Mucosa of descending colon (tissue), 3 donors: ENCODE measurements around the gene TFE3. TPM values are rescaled to one million over a fixed set of nuclear protein-coding genes. Genes with fewer than 3 reads are reported as not detected.
"Not testable (repeated sequence)": the region's sequence is repeated elsewhere in the genome, so short reads cannot be mapped to it uniquely, and the experiment has no call there.

Experiments
- ATAC-seq: fragments of 200-7000 bp; cut with Tn5 transposase; one replicate; pipeline ENCODE4 v1.9.1; 2020; ENCODE audit warnings: mild to moderate bottlenecking, moderate library complexity
- DNase-seq, 3 donors: peaks; one replicate each; pipeline ENCODE4 v3.0.0-alpha.2; 2020
- H3K36me3 ChIP-seq: fragments of 200-600 bp; one replicate; pipeline ENCODE4 v1.8.0; 2021; ENCODE audit warnings: low read depth, mild to moderate bottlenecking
- H3K4me1 ChIP-seq: fragments of 200-600 bp; one replicate; pipeline ENCODE4 v1.8.0; 2021; ENCODE audit warnings: low read depth, mild to moderate bottlenecking
- H3K4me3 ChIP-seq: fragments of 200-600 bp; one replicate; pipeline ENCODE4 v1.8.0; 2021; ENCODE audit warnings: mild to moderate bottlenecking
- H3K9me3 ChIP-seq: fragments of 200-600 bp; one replicate; pipeline ENCODE4 v1.8.0; 2021; ENCODE audit warnings: mild to moderate bottlenecking
- CTCF ChIP-seq: fragments of 200-600 bp; IDR thresholded peaks from one replicate; pipeline ENCODE4 v1.8.0; 2022; ENCODE audit warnings: antibody characterized with exemption, mild to moderate bottlenecking
- intact Hi-C, 2 donors: fragments of 100-400 bp; cut with DNase I in 1 of 2; cut with micrococcal nuclease in 1 of 2; formaldehyde crosslinking; loops; one replicate each; pipeline versions ENCODE4 v1.11.0 to v1.11.1; 2022; cut with DNase I, micrococcal nuclease
- total RNA-seq, 3 donors: library from RNA; stranded (reverse); fragmentation: NEBNext Ultra II Directional in 2 of 3; extraction: Animal tissue kit (Norgen Biotek cat#: 25700) in 2 of 3; gene quantifications; one replicate each; pipeline versions ENCODE4 v1.2.1 to v1.2.4, GENCODE V29; 2021 to 2023
- donor health status: DM: no; HTN: no; CAD: no; lungs with moderate emphysema.
- donor health status: DM: no; HTN: no; CAD: no.
- donor health status: DM: no; HTN: yes; CAD: no.

TFE3 gene
- total RNA-seq, 3 donors from 2014 or later, result 26.6 to 46.6 (median 28.1) TPM

- no peaks in the 10 kb centered on the region for H3K36me3 ChIP-seq
- no peaks in the 10 kb centered on the region for H3K4me1 ChIP-seq
- H3K9me3 ChIP-seq, result no peaks in the 10 kb centered on the region
- no peak for DNase-seq
- intact Hi-C loops, result no loop called here
- no peak overlapping the region for H3K4me3 ChIP-seq
- no peak for TF ChIP-seq CTCF
- ATAC-seq, result no peak
Observed at GRCh38 chrX:48983896-48984295, 59.3 kb downstream of the TFE3 start.

GRCh38 chrX:48983081-48983480, 60.1 kb downstream of the TFE3 start:
- H3K9me3 ChIP-seq, result no peaks in the 10 kb centered on the region
- H3K36me3 ChIP-seq, result no peaks in the 10 kb centered on the region
- DNase-seq (no peak), ATAC-seq (no peak)
- H3K4me1 ChIP-seq, result no peaks in the 10 kb centered on the region
- H3K4me3 ChIP-seq, result no peak overlapping the region
- intact Hi-C loops, result no loop called here
- no peak for TF ChIP-seq CTCF

- intact Hi-C loops, result no loop called here
- Histone ChIP-seq H3K4me1 (no peaks in the 10 kb centered on the region), H3K4me3 (no peak overlapping the region), H3K9me3 (no peaks in the 10 kb centered on the region), H3K36me3 (no peaks in the 10 kb centered on the region)
- ATAC-seq (no peak), DNase-seq (no peak)
- no peak for TF ChIP-seq CTCF
Observed at GRCh38 chrX:48981178-48981577, 62.0 kb downstream of the TFE3 start.

GRCh38 chrX:48980341-48980740, 62.8 kb downstream of the TFE3 start:
- H3K4me3 ChIP-seq, intact Hi-C loops, H3K4me1 ChIP-seq, DNase-seq, H3K9me3 ChIP-seq, ATAC-seq, H3K36me3 ChIP-seq: not testable (repeated sequence)

Other genes with a start within 250 kb of the TFE3 start
- 100 to 1,000 TPM in 1 of 3 donors, 10 to 100 TPM in 2; 83.2 to 111 (median 99.6) TPM for gene HDAC6, start 241.3 kb downstream of the TFE3 start, total RNA-seq
- gene ERAS, start 216.8 kb downstream of the TFE3 start, total RNA-seq, result under 1 TPM in 1 of 3 donors, not detected in 2; 0.38 TPM
- 10 to 100 TPM; 11.1 to 19.7 (median 13.8) TPM for gene PCSK1N, start 207.7 kb downstream of the TFE3 start, total RNA-seq
- 10 to 100 TPM; 43.4 to 49.0 (median 46.0) TPM for gene TIMM17B, start 145.6 kb downstream of the TFE3 start, total RNA-seq
- gene PQBP1, start 145.4 kb downstream of the TFE3 start, total RNA-seq, result 10 to 100 TPM; 55.5 to 88.8 (median 69.6) TPM
- 10 to 100 TPM; 26.4 to 62.1 (median 52.2) TPM for gene SLC35A2, start 131.7 kb downstream of the TFE3 start, total RNA-seq
- gene PIM2, start 124.3 kb downstream of the TFE3 start, total RNA-seq, result 10 to 100 TPM; 10.5 to 30.0 (median 20.5) TPM
- gene OTUD5, start 85.8 kb downstream of the TFE3 start, total RNA-seq, result 10 to 100 TPM; 43.6 to 56.5 (median 52.5) TPM
- gene KCND1, start 71.5 kb downstream of the TFE3 start, total RNA-seq, result 1 to 10 TPM in 1 of 3 donors, under 1 TPM in 2; 0.87 to 1.6 (median 0.93) TPM
- 10 to 100 TPM; 39.5 to 48.9 (median 47.5) TPM for gene GRIPAP1, start 41.1 kb downstream of the TFE3 start, total RNA-seq
- 10 to 100 TPM; 11.6 to 16.7 (median 12.5) TPM for gene CCDC120, start 15.6 kb upstream of the TFE3 start, total RNA-seq
- 10 to 100 TPM in 1 of 3 donors, 1 to 10 TPM in 2; 3.9 to 18.7 (median 8.1) TPM for gene PRAF2, start 30.6 kb upstream of the TFE3 start, total RNA-seq
- gene WDR45, start 36.5 kb upstream of the TFE3 start, total RNA-seq, result 10 to 100 TPM; 44.3 to 90.1 (median 52.6) TPM
- gene GPKOW, start 80.4 kb upstream of the TFE3 start, total RNA-seq, result 10 to 100 TPM; 21.3 to 22.4 (median 22.1) TPM
- gene MAGIX, start 119.4 kb upstream of the TFE3 start, total RNA-seq, result 10 to 100 TPM in 2 of 3 donors, 1 to 10 TPM in 1; 9.5 to 16.8 (median 15.6) TPM
- 100 to 1,000 TPM in 2 of 3 donors, 10 to 100 TPM in 1; 96.1 to 152 (median 137) TPM for gene PLP2, start 128.5 kb upstream of the TFE3 start, total RNA-seq
- gene PRICKLE3, start 143.0 kb upstream of the TFE3 start, total RNA-seq, result 10 to 100 TPM; 12.5 to 15.6 (median 13.0) TPM
- gene SYP, start 156.8 kb upstream of the TFE3 start, total RNA-seq, result 10 to 100 TPM in 2 of 3 donors, 1 to 10 TPM in 1; 4.9 to 14.5 (median 12.2) TPM
- 1 to 10 TPM in 2 of 3 donors, under 1 TPM in 1; 0.70 to 3.0 (median 1.7) TPM for gene CACNA1F, start 190.0 kb upstream of the TFE3 start, total RNA-seq
- 10 to 100 TPM; 14.3 to 15.9 (median 14.5) TPM for gene CCDC22, start 192.1 kb upstream of the TFE3 start, total RNA-seq
- gene FOXP3, start 221.4 kb upstream of the TFE3 start, total RNA-seq, result under 1 TPM in 1 of 3 donors, not detected in 2; 0.72 TPM
- gene PPP1R3F, start 226.4 kb upstream of the TFE3 start, total RNA-seq, result 1 to 10 TPM; 2.3 to 8.3 (median 3.0) TPM